ENCODE measurements around the gene DYRK3. TPM values are rescaled to one million over a fixed set of nuclear protein-coding genes. Genes with fewer than 3 reads are reported as not detected.

Gene DYRK3
- total and polyA plus RNA-seq, 2 donors (not counting 1 experiment from before 2014, with no cell fraction given) = 10.2 to 38.5 TPM

- TF ChIP-seq EZH2 (IDR thresholded peaks at IDR 0.05; ENCODE audit: low read length, missing control alignments) (no peak), CTCF (conservative IDR thresholded peaks at IDR 0.05 in 1 of 2, IDR thresholded peaks at IDR 0.05 in 1 of 2; ENCODE audit: low read depth in 1 of 2, low read length in 2 of 2) (no peak)
- Histone ChIP-seq H2AFZ (ENCODE audit: low read length) (no peak overlapping the region), H3K4me3 (replicated peaks in 1 of 4; ENCODE audit: control extremely low read depth in 1 of 4, insufficient read depth in 1 of 4, low read depth in 3 of 4, low read length in 4 of 4) (no peak overlapping the region), H3K4me1 (ENCODE audit: control insufficient read depth, extremely low read depth, insufficient read depth, low read length) (no peaks in the 10 kb centered on the region), H3K4me2 (ENCODE audit: extremely low read depth, insufficient read depth, low read length) (no peak overlapping the region), H4K20me1 (ENCODE audit: control insufficient read depth, extremely low read depth, insufficient read depth, low read length) (no peaks in the 10 kb centered on the region), H3K9me3 (ENCODE audit: control insufficient read depth, insufficient read depth, low read depth, low read length) (no peaks in the 10 kb centered on the region), H3K27ac (ENCODE audit: insufficient read depth, low read length) (no peak overlapping the region), H3K9ac (ENCODE audit: insufficient read depth, low read length) (no peak overlapping the region), H3K27me3 (ENCODE audit: control insufficient read depth, insufficient read depth, low read length) (no peaks in the 10 kb centered on the region), H3K79me2 (ENCODE audit: control insufficient read depth, insufficient read depth, low read length) (no peaks in the 10 kb centered on the region), H3K36me3 (ENCODE audit: control insufficient read depth, insufficient read depth, low read length) (no peaks in the 10 kb centered on the region)
- no peak for DNase-seq (ENCODE audit: low read depth in 2 of 2)
Measured at GRCh38 chr1:206657751-206658150, 22.4 kb downstream of the DYRK3 start.

- Histone ChIP-seq H3K27ac (ENCODE audit: insufficient read depth, low read length) (no peak overlapping the region), H3K36me3 (ENCODE audit: control insufficient read depth, insufficient read depth, low read length) (no peaks in the 10 kb centered on the region), H3K9me3 (ENCODE audit: control insufficient read depth, insufficient read depth, low read depth, low read length) (no peaks in the 10 kb centered on the region), H4K20me1 (ENCODE audit: control insufficient read depth, extremely low read depth, insufficient read depth, low read length) (no peaks in the 10 kb centered on the region), H3K4me2 (ENCODE audit: extremely low read depth, insufficient read depth, low read length) (no peak overlapping the region), H3K9ac (ENCODE audit: insufficient read depth, low read length) (no peak overlapping the region), H3K4me3 (replicated peaks in 1 of 4; ENCODE audit: control extremely low read depth in 1 of 4, insufficient read depth in 1 of 4, low read depth in 3 of 4, low read length in 4 of 4) (no peak overlapping the region), H3K27me3 (ENCODE audit: control insufficient read depth, insufficient read depth, low read length) (peaks cover 1% of the 10 kb centered on the region), H3K79me2 (ENCODE audit: control insufficient read depth, insufficient read depth, low read length) (no peaks in the 10 kb centered on the region), H3K4me1 (ENCODE audit: control insufficient read depth, extremely low read depth, insufficient read depth, low read length) (no peaks in the 10 kb centered on the region), H2AFZ (ENCODE audit: low read length) (no peak overlapping the region)
- no peak for DNase-seq (ENCODE audit: low read depth in 2 of 2)
- TF ChIP-seq CTCF (conservative IDR thresholded peaks at IDR 0.05 in 1 of 2, IDR thresholded peaks at IDR 0.05 in 1 of 2; ENCODE audit: low read depth in 1 of 2, low read length in 2 of 2) (peak; percentile 39 to 55), EZH2 (IDR thresholded peaks at IDR 0.05; ENCODE audit: low read length, missing control alignments) (peak; percentile 39)
Measured at GRCh38 chr1:206658264-206658980, 23.1 kb downstream of the DYRK3 start.

GRCh38 chr1:206658981-206659273 lies 23.6 kb downstream of the DYRK3 start:
- H2AFZ ChIP-seq (ENCODE audit: low read length) = no peak overlapping the region
- no peaks in the 10 kb centered on the region for H3K9me3 ChIP-seq (ENCODE audit: control insufficient read depth, insufficient read depth, low read depth, low read length)
- TF ChIP-seq CTCF (conservative IDR thresholded peaks at IDR 0.05 in 1 of 2, IDR thresholded peaks at IDR 0.05 in 1 of 2; ENCODE audit: low read depth in 1 of 2, low read length in 2 of 2) (no peak), EZH2 (IDR thresholded peaks at IDR 0.05; ENCODE audit: low read length, missing control alignments) (no peak)
- H3K27me3 ChIP-seq (ENCODE audit: control insufficient read depth, insufficient read depth, low read length) = peaks cover 5% of the 10 kb centered on the region
- H3K27ac ChIP-seq (ENCODE audit: insufficient read depth, low read length) = no peak overlapping the region
- H4K20me1 ChIP-seq (ENCODE audit: control insufficient read depth, extremely low read depth, insufficient read depth, low read length) = no peaks in the 10 kb centered on the region
- H3K36me3 ChIP-seq (ENCODE audit: control insufficient read depth, insufficient read depth, low read length) = no peaks in the 10 kb centered on the region
- H3K4me3 ChIP-seq (replicated peaks in 1 of 4; ENCODE audit: control extremely low read depth in 1 of 4, insufficient read depth in 1 of 4, low read depth in 3 of 4, low read length in 4 of 4) = no peak overlapping the region
- no peak overlapping the region for H3K9ac ChIP-seq (ENCODE audit: insufficient read depth, low read length)
- H3K79me2 ChIP-seq (ENCODE audit: control insufficient read depth, insufficient read depth, low read length) = no peaks in the 10 kb centered on the region
- H3K4me2 ChIP-seq (ENCODE audit: extremely low read depth, insufficient read depth, low read length) = no peak overlapping the region
- no peaks in the 10 kb centered on the region for H3K4me1 ChIP-seq (ENCODE audit: control insufficient read depth, extremely low read depth, insufficient read depth, low read length)
- DNase-seq (ENCODE audit: low read depth in 2 of 2) = no peak
